ENCODE measurements around the gene PTN.
"Not testable (repeated sequence)": the region's sequence is repeated elsewhere in the genome, so short reads cannot be mapped to it uniquely, and the experiment has no call there.

The PTN gene

DNA sequence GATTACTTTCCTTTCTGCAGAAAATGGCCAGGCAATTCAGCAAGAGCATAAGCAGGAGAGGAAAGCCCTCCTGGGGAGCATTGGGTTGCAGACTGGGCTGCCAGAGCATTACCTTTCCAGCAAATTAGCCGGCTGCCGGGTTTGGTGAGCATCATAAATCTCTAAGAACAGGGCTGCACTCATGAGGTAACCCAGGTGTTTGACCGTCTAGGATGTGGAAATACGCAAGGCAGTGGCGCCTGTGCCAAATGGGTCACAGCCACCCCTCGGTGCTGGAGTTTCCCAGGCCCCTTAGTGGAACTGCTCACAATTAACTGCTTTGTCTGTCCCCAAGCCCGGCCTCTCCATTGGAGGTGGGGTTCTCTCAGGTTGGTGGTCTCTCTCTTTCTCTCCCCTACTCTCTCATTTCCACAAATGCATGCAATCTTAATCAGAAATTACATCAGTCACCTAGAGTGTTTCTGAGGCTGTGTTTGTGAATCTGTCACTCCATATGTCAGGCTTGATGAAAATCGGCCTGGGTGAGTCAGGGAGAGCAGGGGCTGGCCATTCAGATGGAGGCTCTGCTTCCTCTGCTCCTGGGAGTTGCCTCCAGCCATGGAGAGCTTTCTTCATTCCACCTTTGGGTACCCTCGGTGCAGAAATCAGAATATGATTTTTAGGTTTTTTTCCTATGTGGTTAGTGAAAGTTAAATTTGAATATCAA, 26.7 kb downstream of the PTN start:
- no peak for DNase-seq

DNA sequence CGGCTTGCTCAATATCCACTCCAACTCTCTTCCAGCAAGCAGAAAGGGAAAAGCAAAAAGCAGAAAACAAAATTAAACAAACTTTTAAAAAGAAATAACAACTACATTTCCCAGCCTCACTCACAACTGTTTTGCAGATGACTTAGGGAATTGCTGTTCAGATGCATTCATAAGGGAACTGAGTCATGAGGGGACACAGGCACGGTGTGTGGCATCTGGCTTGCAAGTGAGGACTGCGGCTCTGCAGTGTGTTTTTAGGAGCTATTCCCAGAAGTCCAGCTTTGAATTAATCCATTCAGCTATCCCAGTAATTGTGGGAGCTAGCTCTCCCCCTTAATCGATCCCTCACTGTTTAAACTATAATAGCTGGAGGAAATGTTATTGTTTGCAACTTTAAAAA, 30.3 kb downstream of the PTN start:
- DNase-seq, result no peak

DNA sequence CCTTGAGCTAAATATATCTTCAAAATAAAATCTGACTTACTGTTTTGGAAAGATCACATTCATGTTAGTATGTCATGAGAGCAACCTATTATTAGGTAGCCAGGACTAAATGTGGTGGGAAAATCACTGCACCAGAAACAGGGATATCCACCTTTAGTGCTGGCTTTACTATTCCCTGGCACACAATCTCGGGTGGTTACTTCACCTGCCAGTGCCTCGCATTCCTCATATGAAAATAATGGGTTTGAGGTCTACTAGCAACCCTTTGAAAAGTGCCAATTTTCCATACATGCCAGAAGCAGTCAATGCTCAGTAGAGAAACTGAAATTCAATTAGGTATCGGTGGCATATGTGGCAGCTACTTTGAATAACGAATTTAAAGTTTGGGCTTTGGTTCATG, 36.8 kb downstream of the PTN start:
- no peak for DNase-seq

DNA sequence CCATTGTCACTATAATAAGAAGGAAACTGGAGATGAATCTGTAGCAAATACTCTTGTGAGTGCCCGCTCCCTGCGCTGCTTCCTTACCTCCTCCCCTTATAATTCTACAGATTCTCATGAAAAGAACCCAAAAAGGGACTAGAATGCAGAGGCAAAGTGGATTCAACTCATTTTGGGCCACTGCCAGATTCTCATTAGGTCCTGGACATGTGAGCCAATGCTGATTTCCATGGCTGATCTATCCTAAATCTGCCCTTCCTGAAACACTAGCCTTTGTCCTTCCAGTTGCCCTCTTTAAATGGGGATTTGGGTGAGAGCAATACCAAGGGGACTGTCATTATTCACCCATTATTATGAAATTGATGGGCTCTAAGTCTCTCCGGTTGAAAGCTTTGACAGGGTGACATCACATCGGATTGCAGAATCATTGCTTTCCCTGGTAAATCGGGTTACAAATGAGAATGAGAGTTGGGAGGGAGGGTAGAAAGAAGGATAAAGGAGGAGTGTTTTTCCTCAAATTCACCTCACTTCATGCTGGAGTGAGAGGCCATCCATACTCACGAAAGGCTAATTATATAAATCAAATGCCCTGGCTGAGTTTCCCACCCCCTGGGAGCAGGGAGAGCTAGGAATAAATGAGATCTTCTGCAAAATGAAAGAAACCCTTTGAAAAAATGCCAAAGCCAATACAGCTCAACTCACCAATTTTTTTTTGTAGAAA, 37.5 kb downstream of the PTN start:
- no peak for DNase-seq

DNA sequence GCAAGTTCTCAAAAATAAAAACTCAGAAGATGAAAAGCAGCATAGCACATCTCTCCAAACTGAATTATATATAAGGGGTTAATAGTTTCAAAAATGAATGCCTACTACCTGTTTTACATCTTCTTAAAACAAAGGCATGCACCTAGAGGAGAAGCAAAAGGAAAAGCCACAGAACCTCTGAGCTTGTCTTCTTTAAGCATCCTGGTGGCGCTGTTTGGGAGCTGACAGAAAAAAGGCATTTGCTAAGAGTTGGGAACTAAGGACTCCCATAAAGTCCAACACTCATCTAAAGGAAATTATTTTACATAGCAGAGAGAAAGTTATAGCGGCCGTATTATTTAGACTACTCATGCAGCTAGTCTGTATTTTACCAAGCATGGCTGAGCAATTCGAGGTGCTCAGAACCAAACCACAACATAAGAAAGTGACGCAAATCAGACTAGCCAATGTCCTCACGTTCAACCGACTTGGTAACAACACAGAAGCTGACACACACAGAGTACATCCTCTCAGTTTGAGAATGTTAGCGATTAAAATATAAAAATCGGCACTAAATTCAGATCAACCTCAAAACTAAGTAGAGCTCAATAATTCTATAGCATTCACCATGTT, 38.8 kb downstream of the PTN start:
- no peak for DNase-seq

DNA sequence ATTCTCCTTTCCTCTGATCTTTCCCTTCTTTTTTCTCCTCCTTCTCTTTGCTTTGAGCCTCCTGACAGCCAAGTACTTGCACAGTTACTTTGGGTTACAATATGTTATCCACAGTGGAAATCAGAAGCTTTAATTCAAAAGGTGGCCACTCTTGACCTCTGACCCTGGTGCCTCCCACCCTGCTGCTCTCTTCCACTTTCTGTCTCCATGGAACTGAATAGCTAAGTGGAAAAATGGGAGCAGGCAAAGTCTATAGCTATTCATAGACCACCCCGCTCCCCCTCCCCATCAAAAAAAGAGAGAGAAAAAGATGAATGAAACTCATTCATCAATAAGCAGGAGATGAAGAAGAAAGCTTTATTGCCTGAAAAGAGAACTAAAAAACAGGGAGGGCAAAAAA, 39.4 kb downstream of the PTN start:
- no peak for DNase-seq

DNA sequence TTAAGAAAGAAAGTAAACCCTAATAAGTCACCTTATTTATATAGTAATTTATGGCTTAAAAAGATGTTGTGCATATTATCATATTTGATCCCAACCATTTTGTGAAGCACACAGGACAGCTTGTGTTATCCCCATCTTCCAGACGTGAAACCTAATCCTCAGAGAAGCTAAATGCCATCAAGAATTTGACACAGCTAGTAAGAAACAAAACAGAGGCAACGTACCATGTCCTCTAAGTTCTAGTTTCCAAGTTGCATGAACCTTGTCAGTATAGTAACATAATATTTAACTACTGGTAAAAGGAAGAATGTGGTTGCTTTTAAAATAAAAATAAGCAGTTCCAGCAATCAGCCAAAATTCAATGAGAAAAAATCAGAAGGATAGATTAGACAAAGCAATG, 41.5 kb downstream of the PTN start:
- DNase-seq, result no peak

DNA sequence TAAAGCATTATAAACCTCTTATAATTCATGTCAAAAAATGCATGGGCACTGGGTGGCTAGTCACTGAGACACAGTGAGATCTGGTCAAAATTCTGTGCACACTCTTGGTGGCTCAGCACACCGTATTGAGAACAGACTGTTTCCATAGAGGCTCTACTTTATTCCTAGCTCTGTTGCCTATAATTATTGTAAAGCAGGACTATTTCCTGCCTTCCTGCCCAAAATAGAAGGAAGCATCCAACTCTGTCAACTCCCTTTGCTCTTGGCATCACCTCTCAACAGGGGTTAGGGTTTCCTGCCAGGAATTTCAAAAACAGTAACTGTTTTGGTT, 45.1 kb downstream of the PTN start:
- no peak for DNase-seq

DNA sequence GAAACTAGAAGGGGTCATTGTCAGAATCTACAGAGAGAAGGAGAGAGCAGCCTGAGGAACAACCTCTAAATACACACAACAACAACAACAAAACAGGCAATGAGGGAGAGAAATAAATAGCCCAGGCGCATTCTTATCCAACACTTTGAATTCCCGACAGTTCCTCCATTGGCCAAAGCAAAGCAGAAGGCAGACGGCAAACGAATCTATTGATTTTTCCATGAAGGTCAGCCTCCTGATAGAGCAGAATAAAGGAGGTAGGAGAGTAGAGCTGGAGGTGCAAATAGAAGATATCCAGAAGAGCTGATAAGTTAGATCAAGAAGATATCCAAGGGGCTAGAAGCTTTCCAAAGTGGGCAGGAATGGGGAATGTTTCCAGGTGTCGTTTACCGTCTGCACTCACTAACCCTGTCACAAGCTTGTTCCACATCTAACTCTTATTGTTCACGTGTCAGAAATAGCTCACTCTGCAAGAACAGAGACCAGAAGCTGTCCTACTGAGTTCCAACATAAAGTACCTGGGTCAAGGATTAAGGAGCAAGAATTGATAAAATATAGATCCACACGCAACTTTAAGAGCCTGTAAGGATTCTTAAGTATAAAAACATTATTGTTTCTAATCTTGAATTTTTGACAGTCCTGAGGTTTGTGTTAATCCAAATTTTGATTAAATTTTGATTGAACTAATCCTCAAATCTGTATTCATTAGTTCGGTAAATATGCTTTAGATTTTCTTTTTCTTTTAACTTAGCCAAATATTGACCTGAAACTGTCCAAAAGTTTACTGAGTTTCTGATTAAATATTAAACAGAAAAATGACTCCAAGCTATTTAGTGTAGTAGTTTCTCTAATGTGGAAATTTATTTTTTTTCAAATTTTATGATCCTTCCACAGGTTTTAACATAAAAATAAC, 45.7 kb downstream of the PTN start:
- no peak for DNase-seq

DNA sequence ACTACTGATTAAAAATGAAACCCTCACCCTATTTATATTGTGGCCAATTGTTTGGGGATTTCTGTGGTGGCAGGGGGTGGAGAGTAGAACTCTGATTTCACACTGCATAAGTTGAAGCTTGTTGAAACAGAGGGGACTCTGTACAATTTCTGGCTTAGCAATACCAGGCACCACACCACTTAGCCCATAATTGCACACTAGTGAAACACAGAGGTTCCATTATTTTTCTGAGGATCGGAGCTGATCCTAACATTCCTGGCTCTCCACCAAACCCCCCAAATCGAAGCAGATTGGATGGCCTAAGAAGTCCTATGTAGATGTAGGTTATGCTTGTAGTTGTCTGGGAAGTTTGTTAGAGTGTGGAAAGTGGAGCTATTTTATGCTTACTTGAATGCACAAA, 47.0 kb downstream of the PTN start:
- DNase-seq, result no peak

DNA sequence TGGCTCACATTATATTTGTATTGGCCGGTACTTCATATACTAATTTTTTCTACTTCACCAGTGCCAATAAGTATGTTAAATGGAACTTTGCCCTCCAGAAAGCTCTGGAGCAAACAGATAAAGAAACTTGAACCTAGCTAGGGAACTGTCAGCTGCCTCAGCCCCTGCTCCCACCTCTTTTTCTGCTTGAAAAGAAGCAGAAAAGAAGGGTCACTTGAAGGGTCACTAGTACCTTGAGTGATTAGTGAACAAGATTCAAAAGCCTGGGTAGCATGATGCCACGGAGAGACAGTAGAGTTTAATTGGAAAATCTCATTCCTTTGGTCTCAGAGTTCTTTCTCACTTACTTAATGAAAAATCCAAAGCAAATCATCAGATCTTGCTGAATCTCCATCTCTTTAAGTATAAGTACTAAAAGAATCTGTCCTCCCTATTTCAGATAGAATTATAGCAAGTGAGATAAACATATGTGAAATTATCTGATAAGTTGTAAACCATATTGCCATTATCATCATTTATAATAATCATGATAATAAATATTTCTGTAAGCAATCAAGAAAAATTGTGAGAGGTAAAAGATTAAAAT, 47.7 kb downstream of the PTN start:
- no peak for DNase-seq

DNA sequence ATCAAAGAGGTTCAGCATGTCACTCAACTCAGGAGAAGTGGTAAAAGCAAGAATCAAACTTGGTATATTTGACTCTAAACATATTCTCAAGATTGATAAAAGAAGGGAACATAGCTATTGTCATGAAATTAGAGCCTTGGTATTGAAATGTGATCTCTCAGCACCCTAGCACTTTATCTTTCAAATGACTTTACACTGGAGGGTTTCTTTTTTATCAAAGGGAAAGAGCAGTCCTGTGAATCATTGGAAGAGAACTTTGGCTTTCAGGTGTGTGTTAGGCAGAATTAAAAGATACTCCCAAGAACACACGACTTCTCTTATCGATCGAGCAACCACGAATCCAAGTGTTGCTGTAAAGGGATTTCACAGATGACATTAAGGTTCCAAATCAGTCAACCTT, 54.4 kb downstream of the PTN start:
- DNase-seq, result no peak

DNA sequence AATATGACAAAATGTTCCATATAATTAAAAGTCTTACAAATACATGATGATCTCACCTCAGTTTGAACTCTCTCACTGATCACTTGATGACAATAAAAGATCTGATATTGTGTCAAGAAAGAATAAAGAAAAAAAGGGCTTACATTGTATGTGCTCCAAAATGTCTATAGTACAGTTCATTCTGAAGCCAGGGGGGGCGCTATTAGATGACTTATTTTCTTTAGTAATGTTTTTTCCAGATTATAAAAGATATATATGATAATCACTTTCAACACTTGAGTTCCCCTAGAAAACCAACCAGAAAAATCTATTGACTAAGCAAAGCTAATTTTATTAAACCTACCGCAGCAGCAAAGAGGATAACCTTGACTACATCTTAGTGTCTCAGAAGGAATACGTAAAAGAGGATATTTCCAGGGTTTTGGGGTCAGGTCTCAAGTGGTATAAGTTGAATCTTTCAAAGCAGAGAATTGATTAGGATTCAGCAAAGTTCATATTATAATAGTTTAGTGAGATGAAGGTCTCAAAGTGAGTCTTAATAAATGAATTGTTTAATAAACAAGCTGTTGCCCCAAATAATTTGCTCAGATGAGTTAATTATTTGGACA, 55.8 kb downstream of the PTN start:
- DNase-seq, result no peak

DNA sequence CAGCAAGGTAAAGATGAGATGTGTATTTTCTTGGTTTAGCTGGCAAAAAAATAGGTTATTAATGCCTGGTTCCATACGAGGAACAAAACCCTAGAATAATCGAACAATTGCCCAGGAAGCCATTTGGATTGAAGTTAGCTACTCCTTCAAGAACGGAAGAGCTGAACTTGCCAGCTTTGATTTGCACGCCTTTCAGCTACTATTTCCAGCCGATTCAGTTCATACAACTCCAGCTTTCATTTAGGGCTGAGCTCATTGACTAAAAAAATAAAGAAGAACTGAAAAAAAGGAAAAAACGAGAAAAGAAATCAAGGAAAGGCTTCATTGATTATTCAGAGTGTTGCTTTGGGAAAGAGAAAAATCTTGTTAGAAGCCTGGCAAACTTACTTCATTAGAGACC, 60.4 kb downstream of the PTN start:
- DNase-seq, result no peak

DNA sequence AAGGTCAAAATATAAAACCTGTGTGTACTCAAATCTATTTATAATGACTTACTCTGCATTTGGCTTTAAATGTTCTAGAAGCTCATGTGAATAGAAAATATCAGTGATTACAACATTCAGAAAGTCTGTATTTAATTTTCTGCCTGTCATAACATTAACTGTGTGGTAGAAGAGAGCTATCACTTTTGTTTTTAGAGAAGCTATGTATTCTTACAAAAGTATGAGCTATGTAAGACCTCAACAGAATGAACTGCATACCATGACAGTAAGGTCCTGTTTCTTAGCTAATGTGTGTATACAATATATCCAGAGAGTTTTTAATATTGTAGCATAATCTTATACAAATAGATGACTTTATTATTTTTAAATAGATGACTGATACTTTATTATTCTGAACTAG, 61.5 kb downstream of the PTN start:
- no peak for DNase-seq

DNA sequence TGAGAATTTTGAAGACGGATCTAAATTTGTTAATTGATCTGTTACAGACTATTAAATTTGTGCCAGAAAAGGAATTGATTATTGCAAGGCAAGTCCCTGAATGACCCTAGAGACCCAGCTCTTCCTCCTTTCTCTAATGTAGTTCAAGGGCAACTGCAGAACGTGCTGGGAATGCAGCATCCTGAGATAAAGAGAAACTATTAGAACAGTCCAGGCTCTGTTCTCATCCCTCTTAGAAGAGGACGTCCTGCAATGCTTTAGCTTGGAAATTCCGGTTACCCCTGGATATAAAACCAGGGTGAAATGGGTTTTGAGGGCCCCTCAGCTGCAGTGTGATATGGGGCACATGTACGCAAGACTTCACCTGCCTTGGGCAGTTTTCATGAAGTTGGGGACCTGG, 67.3 kb downstream of the PTN start:
- DNase-seq, result no peak

DNA sequence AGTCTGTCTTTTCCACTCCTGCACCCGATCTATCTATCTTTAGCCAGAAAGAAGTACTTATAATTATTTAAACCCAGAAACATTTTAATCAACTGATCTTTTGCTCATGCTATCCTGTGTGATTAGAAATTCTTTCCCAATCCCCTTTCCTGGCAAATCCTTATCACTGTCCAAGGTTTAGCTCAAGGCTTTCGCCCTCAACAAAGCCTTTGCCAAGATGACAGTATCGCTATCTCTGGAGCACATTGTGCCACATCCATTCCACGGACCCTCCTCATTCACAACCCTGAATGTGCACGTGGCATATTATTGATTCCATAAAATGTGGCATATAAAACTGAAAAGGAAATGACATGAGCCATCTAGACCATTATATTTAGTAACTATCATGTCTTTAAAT, 71.3 kb downstream of the PTN start:
- DNase-seq, result no peak

DNA sequence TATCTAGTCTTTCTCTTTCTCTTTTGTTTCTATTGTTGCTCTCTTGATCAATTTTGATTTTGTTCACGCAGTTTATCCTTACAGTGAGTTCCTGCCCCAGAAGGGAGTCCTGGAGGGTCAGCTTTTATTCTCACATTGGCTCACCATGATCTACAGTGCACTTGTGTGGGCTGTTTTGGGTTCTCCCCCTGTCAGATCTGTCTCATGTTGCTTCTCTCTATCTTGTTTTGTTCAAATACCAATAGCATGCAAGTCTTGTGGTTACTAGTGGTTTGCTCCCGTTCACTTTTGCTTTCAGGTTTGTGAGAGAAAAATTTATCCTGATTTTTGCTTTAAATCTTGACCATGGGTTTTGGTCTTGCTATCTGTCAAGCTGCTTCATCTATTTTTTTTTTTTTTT, 74.3 kb downstream of the PTN start:
- DNase-seq, result no peak

DNA sequence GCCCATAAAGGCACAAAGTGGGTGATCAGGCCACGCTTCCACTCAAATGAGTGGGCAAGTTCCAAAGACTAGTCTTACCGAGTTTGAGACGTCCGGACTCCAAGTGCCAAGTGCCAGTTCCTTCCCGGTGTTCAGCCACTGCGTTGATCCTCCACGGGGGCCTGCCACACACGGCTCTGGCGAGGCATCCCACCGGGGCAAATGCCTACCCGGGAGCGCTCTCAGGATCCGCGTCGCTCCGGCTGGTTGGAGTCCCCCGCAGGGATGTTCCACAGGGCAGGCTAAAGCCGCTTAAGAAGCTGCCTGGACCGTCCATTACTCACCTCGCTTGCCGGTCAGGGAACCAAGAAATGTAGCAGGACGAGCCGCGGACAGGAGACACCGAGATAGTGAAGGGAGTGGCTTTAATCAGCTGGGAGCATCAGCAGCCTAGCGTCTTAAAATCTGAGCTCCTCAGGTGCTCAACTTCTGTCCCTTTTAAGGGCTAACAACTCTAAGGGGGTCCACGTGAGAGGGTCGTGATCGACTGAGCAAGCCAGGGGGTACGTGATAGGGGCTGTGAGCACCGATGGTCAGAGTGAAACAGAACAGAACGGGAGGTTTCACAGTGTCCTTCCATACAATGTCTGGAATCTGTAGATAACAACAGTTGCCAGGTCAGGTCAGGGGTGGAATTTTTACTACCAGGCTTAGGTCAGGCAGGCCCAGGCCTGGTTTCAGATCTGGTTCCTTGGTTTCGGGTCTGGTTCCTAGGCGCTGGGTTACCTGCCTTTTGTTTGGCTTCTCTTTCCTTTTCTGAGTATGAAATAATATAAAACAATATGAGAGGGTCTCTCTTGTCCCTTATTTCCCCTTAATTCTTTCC, 75.3 kb downstream of the PTN start:
- not testable (repeated sequence) for DNase-seq

DNA sequence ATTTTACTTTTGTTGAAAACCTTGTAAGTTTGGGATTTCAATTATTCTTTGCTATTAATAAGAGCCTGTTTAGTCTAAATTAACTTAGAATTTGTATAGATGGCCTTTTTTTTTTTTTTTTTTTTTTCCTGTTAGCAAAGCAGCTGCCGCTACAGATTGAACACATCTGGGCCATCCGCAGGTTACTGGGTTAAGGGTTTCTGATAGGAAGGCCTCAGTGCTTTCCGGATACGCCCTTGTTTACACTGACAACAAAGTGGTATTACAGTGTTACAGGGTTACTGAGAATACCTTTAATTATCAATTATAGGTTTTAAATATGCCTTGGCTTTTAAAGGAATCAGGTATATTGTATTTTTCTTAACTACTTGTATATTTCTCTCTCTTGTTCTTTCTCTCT, 76.8 kb downstream of the PTN start:
- DNase-seq, result no peak

DNA sequence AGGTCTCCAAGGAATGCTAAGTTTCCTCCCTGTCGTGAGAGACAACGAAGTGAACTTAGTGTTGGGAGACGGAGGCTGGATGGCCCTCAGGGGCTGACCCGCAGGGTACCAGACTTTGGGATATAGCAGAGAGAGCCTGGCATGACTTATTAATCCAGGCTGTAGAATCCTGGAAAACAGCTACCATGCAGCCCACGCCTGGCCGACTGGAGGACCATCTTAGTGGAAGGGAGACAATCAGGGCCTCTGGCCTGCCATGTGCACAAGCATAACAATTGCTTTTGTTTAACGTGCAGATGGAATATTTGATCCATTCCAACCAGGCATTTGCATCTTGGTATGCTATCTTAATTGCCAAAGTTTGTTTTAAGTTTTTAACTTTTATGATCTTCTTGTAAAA, 78.1 kb downstream of the PTN start:
- not testable (repeated sequence) for DNase-seq

DNA sequence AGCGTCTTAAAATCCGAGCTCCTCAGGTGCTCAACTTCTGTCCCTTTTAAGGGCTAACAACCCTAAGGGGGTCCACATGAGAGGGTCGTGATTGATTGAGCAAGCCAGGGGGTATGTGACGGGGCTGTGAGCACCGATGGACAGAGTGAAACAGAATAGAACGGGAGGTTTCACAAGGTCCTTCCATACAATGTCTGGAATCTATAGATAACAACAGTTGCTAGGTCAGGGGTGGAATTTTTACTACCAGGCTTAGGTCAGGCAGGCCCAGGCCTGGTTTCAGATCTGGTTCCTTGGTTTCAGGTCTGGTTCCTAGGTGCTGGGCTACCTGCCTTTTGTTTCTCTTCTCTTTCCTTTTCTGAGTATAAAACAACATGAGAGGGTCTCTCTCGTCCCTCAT, 80.9 kb downstream of the PTN start:
- no peak for DNase-seq

All from NCI-H82 (cell line).